Measurements from ENCODE around the gene RNF41.

The RNF41 gene

DNA sequence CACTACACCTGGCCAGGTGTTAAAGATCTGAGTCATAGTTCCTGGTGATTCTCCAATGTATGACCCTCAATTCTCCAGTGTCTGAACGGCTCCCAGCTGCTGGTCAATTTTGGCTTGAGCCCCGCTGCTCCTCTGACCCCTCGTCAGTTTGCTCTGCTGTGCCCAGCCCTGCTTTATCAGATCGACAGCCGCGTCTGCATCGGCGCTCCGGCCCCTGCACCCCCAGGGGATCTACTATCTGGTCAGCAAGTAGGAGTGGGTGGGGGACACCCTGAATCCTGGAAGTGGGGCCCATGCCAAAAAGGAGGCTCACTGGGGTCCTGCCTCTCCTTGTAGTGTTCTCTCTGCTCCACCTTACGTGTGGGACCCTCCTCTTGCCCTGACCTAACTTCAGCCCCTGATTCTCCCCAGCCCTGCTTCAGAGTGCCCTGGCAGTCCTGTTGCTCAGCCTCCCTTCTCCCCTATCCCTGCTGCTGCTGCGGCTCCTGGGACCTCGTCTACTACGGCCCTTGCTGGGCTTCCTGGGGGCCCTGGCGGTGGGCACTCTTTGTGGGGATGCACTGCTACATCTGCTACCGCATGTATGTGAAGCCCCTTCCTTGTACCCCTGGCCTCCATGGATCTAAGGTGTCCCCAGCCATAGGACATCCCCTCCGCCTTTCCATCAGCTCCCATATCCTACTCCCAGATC, 13.2 kb upstream of the RNF41 start:
- Histone ChIP-seq H3K27ac (ENCODE audit: low read depth, low read length) (no peak overlapping the region), H3K27me3 (ENCODE audit: low read length) (no peaks in the 10 kb centered on the region), H3K9ac (ENCODE audit: low read length) (no peak overlapping the region), H3K36me3 (ENCODE audit: low read length) (no peaks in the 10 kb centered on the region), H2AFZ (ENCODE audit: low read depth, low read length, severe bottlenecking) (no peak overlapping the region), H3K9me2 (replicated peaks; ENCODE audit: insufficient read depth, low read length) (no peaks in the 10 kb centered on the region), H3K9me3 (ENCODE audit: insufficient read depth, low read length) (no peaks in the 10 kb centered on the region), H3F3A (ENCODE audit: insufficient read depth) (peaks cover 6% of the 10 kb centered on the region; the same call in 1 of the 2 replicates), H3K4me2 (ENCODE audit: low read depth, low read length, poor library complexity, severe bottlenecking) (no peak overlapping the region), H4K20me1 (ENCODE audit: low read depth, low read length) (no peaks in the 10 kb centered on the region), H3K4me3 (ENCODE audit: insufficient read depth, low read length, poor library complexity, severe bottlenecking) (no peak overlapping the region), H3K79me2 (ENCODE audit: insufficient read depth, low read length) (no peaks in the 10 kb centered on the region)
- no peak for TF ChIP-seq EZH2phosphoT487 (conservative IDR thresholded peaks at IDR 0.05; ENCODE audit: low read length)

DNA sequence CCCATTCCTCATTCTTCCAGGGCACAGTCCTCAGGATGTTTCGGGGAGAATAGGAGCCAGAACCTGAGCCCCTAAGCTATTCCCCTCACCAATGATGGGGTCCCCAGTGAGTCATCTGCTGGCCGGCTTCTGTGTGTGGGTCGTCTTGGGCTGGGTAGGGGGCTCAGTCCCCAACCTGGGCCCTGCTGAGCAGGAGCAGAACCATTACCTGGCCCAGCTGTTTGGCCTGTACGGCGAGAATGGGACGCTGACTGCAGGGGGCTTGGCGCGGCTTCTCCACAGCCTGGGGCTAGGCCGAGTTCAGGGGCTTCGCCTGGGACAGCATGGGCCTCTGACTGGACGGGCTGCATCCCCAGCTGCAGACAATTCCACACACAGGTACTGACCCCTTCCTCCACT, 9.5 kb upstream of the RNF41 start:
- Histone ChIP-seq H3K9me2 (replicated peaks; ENCODE audit: insufficient read depth, low read length) (no peaks in the 10 kb centered on the region), H3K79me2 (ENCODE audit: insufficient read depth, low read length) (no peaks in the 10 kb centered on the region), H2AFZ (ENCODE audit: low read depth, low read length, severe bottlenecking) (no peak overlapping the region), H3K27me3 (ENCODE audit: low read length) (no peaks in the 10 kb centered on the region), H4K20me1 (ENCODE audit: low read depth, low read length) (no peaks in the 10 kb centered on the region), H3K9ac (ENCODE audit: low read length) (no peak overlapping the region), H3K9me3 (ENCODE audit: insufficient read depth, low read length) (no peaks in the 10 kb centered on the region), H3K4me3 (ENCODE audit: insufficient read depth, low read length, poor library complexity, severe bottlenecking) (no peak overlapping the region), H3K36me3 (ENCODE audit: low read length) (no peaks in the 10 kb centered on the region), H3K4me2 (ENCODE audit: low read depth, low read length, poor library complexity, severe bottlenecking) (no peak overlapping the region), H3K27ac (ENCODE audit: low read depth, low read length) (no peak overlapping the region), H3F3A (ENCODE audit: insufficient read depth) (peaks cover 6% of the 10 kb centered on the region; the same call in 1 of the 2 replicates)
- no peak for TF ChIP-seq EZH2phosphoT487 (conservative IDR thresholded peaks at IDR 0.05; ENCODE audit: low read length)
- no peak for TF ChIP-seq CTCF (IDR thresholded peaks at IDR 0.05; ENCODE audit: insufficient read depth, low read length, poor library complexity, severe bottlenecking)

DNA sequence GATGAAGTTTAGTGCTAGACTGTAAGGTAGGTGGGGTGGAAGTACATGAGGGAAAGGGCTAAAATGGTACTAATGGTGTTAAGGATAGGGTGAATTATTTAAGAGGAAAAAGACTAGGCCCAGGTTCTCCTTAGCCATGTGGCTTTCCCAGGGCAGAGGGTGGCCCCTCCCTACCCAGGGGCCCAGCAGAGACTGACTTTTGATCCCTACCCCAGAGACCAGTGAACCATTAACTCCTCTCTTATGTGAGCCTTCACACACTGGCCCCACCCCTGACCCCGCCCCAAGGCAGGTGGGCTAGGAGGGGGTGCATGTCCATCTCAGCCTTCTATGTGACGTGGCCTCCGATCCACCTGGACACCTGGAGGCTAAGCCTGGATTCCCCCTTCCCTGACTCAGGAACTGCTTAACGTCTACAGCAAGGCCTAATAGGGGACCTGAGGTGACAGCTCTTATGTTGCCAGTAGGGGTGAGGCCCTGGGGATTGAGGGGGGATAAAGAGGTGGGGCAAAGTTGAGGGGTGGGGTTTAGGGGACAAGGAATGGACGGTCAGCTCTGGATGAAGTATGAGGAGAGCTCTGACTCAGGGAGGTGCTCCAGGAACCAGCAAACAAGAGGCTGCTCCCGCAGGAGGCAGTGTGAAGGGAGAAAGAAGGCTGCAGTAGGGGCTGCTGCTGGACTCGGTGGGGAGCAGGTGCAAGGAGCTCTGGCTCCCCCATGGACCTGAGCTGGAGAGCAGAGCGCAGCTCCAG, 8.9 kb upstream of the RNF41 start:
- Histone ChIP-seq H3K27ac (ENCODE audit: low read depth, low read length) (no peak overlapping the region), H3K36me3 (ENCODE audit: low read length) (no peaks in the 10 kb centered on the region), H3K79me2 (ENCODE audit: insufficient read depth, low read length) (no peaks in the 10 kb centered on the region), H4K20me1 (ENCODE audit: low read depth, low read length) (no peaks in the 10 kb centered on the region), H3K4me2 (ENCODE audit: low read depth, low read length, poor library complexity, severe bottlenecking) (no peak overlapping the region), H3K9ac (ENCODE audit: low read length) (no peak overlapping the region), H3K9me2 (replicated peaks; ENCODE audit: insufficient read depth, low read length) (no peaks in the 10 kb centered on the region), H3K4me3 (ENCODE audit: insufficient read depth, low read length, poor library complexity, severe bottlenecking) (no peak overlapping the region), H2AFZ (ENCODE audit: low read depth, low read length, severe bottlenecking) (no peak overlapping the region), H3F3A (ENCODE audit: insufficient read depth) (peaks cover 6% of the 10 kb centered on the region; the same call in 1 of the 2 replicates), H3K27me3 (ENCODE audit: low read length) (no peaks in the 10 kb centered on the region), H3K9me3 (ENCODE audit: insufficient read depth, low read length) (no peaks in the 10 kb centered on the region)
- TF ChIP-seq EZH2phosphoT487 (conservative IDR thresholded peaks at IDR 0.05; ENCODE audit: low read length) (no peak), CTCF (IDR thresholded peaks at IDR 0.05; ENCODE audit: insufficient read depth, low read length, poor library complexity, severe bottlenecking) (no peak)

Data from SU-DHL-6 (cell line).